Measurements from ENCODE around the gene RABAC1. TPM values are rescaled to one million over a fixed set of nuclear protein-coding genes. Genes with fewer than 3 reads are reported as not detected.
"Not testable (repeated sequence)": the region's sequence is repeated elsewhere in the genome, so short reads cannot be mapped to it uniquely, and the experiment has no call there.

Gene RABAC1
- total RNA-seq, 1 donor from 2014 or later: 134 TPM

DNA sequence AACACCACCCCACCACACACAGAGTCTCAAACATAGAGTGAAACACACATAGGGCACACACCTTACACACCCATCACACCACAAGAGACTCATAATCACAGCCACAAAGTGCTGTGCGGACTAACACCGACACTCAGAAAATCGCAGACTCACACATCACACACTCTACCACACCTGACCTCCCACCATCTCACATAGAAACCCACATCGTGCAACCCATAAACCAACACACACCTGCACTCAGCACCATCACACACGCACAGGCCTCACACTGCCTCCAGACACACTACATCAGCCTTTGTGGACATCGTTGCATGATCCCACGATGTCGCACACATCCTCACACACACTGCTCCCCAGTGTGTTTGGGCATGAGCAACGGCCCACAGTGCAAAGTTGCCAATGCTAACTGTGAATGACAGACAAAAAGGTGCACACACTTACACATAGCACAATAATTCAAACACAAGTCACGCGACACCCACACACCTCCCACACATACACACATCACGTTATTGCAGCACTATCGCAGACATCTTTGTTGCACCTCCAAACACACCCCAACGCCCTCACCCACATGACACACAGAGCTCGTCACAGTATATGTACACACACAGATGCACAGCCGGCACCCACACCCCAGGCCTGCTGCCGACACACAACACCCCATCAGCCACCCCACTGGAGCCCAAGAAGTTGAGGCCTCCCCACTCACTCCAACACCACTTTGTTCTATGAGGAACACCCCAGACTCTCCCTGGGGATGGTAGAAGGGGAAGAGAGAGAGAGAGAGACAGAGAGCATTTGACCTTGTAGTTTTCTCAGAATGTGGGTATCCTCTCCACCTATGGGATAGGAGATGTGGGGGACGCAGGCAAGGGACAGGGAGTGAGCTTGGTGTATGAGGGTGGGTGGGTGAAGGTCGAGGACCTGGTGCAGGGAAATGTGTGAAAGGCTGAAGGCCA, 36.2 kb upstream of the RABAC1 start:
- Histone ChIP-seq H3K9me3 (no peaks in the 10 kb centered on the region), H3K4me1 (peaks cover 7% of the 10 kb centered on the region), H3K27me3 (peaks cover 75% of the 10 kb centered on the region), H3K27ac (no peak overlapping the region), H3K36me3 (no peaks in the 10 kb centered on the region), H3K4me3 (no peak overlapping the region)
- DNase-seq (no peak), ATAC-seq (no peak)
- intact Hi-C loops (cut with DNase I): no loop called here
- TF ChIP-seq, protein P1, sequence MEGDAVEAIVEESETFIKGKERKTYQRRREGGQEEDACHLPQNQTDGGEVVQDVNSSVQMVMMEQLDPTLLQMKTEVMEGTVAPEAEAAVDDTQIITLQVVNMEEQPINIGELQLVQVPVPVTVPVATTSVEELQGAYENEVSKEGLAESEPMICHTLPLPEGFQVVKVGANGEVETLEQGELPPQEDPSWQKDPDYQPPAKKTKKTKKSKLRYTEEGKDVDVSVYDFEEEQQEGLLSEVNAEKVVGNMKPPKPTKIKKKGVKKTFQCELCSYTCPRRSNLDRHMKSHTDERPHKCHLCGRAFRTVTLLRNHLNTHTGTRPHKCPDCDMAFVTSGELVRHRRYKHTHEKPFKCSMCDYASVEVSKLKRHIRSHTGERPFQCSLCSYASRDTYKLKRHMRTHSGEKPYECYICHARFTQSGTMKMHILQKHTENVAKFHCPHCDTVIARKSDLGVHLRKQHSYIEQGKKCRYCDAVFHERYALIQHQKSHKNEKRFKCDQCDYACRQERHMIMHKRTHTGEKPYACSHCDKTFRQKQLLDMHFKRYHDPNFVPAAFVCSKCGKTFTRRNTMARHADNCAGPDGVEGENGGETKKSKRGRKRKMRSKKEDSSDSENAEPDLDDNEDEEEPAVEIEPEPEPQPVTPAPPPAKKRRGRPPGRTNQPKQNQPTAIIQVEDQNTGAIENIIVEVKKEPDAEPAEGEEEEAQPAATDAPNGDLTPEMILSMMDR (IDR thresholded peaks at IDR 0.05): no peak

DNA sequence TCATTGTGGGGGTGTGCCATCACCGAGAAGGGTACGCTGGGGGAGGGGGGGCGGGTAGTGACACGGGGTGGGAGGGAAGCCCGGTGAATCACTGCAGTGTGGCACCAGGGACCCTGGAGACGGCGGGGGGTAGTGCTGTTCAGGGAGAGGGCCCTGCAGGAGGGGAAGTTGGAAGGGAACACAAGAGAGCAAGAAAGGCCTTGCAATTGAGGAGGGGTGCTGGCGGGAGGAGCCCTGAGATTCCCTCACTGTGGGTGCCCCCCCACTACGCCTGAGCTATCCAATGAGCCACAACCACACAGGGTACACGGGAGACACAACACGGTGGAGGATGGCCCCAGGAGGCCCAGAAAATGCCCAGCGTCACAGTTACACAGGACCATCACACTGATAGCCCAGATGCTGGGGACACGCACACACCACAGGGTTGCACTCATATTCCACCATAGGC, 35.4 kb upstream of the RABAC1 start:
- H3K4me3 ChIP-seq: peak overlapping the region; percentile 43
- intact Hi-C loops (cut with DNase I): no loop called here

DNA sequence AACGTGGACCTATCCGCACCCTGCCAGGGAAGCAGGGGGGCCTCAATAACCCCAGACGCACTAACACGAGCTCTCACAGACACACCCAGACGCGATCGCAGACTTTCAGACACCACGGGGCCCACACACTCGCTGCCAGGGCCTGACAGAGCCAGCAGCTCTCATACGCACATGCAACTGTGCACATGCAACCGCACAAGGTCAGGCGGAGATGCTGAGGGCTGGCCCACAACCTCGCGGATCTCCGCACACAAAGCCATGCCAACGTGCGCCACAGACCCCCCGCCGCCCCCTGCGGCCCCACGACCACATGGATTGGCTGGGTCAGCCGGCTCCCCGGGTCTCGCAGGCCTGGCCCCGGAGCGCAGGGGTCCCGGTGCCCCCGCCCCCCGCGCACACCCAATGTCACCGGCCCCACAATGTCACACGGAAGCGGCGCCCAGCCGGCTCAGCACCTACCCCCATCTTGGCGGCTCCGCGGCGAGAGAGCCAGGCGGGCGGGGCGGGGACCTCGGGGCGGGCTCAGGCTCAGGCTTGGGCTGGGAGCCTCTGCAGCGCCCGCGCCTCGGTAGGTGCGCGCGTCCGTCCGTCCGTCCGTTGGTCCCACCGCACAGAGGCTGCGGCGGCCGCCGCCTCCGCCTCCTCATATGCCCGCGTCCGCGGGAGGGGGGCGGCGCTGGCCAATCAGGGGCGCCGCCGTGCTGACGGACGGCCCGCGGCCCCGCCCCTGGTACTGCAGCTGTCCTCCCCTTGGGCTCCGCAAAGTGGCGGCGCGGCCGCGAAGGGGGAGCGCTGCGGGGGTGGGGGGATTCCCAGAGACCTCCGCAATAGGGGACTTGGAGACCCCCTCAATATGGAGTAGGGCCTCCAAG, 34.7 kb upstream of the RABAC1 start, which contains the start of gene ATP1A3:
Gene ATP1A3 (minus strand): TSS at position 619 of the 872 bp plus-strand sequence. CDS start 154 bp downstream, at position 465.
- no peak within 1 kb of the TSS for H3K27ac ChIP-seq
- H3K27me3 ChIP-seq: peaks cover 66% of the 10 kb centered on the region
- H3K36me3 ChIP-seq: no peaks in the 10 kb centered on the region
- intact Hi-C loops (cut with DNase I): no loop called here
- H3K9me3 ChIP-seq: no peaks in the 10 kb centered on the region
- DNase-seq: no peak
- peak; percentile 75 for ATAC-seq
- peak within 1 kb of the TSS; percentile 43 for H3K4me3 ChIP-seq
- peaks cover 7% of the 10 kb centered on the region for H3K4me1 ChIP-seq
- TF ChIP-seq, protein P1 (IDR thresholded peaks at IDR 0.05): no peak

More for the DNA sequence above, 35.4 kb upstream of the RABAC1 start:
- DNase-seq: no peak
- no peaks in the 10 kb centered on the region for H3K9me3 ChIP-seq
- H3K27me3 ChIP-seq: peaks cover 68% of the 10 kb centered on the region
- TF ChIP-seq, protein P1 (IDR thresholded peaks at IDR 0.05): no peak
- ATAC-seq: no peak
- no peak overlapping the region for H3K27ac ChIP-seq
- peaks cover 7% of the 10 kb centered on the region for H3K4me1 ChIP-seq
- H3K36me3 ChIP-seq: no peaks in the 10 kb centered on the region

DNA sequence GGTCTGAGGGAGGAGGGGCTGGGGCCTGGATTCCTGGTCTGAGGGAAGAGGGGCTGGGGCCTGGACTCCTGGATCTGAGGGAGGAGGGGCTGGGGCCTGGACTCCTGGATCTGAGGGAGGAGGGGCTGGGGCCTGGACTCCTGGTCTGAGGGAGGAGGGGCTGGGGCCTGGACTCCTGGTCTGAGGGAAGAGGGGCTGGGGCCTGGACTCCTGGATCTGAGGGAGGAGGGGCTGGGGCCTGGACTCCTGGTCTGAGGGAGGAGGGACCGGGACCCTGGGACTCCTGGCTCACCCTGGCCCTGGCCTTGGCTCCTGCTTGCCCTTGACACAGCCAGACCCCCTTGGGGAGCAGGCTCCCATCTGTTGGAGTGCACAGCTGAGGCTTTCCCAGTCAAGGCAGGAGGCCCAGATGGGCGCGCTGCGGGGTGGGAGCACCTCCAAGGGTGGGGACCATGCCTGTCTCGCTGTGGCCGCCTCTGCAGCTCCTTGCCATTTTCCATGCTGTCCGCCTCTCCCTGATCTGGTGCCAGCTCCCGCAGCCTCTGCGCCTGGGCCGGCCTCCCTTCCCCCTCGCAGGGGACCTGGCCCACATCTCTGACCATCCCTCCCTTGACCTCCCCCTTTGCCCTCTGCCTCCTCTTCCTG, 32.9 kb upstream of the RABAC1 start:
- H3K9me3 ChIP-seq; H3K4me3 ChIP-seq; H3K36me3 ChIP-seq; DNase-seq; H3K27ac ChIP-seq; H3K4me1 ChIP-seq; ATAC-seq; intact Hi-C loops (cut with DNase I): not testable (repeated sequence)
- peaks cover 51% of the 10 kb centered on the region for H3K27me3 ChIP-seq

DNA sequence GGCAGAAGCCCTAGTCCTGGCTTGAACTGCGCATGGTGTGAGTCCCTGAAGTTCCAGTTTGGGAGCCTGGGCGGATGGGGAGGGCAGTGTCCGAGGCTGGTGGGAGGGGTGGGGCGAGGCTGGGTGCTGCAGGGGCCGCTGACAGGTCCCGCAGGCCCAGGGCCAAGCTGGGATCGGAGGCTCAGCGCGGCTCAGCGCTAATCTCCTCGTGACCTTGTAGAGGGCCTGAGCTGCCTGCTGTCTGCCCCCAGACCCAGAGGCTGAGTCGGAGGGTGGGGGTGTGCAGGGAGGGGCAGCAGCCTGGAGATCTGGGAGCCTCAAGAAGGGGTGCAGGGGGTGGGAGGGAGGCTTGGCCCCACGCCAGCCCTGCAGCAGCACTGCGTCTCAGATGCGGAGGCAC, 31.9 kb upstream of the RABAC1 start:
- ATAC-seq (no peak), DNase-seq (no peak)
- intact Hi-C loops (cut with DNase I): no loop called here
- no peak overlapping the region for H3K27ac ChIP-seq
- H3K27me3 ChIP-seq: peaks cover 41% of the 10 kb centered on the region
- H3K4me1 ChIP-seq: peaks cover 7% of the 10 kb centered on the region
- no peaks in the 10 kb centered on the region for H3K9me3 ChIP-seq
- H3K4me3 ChIP-seq: no peak overlapping the region
- TF ChIP-seq, protein P1 (IDR thresholded peaks at IDR 0.05): no peak
- H3K36me3 ChIP-seq: no peaks in the 10 kb centered on the region

Measured in upper lobe of right lung (tissue), 1 donor.